ENCODE results near the gene TEX29.

TEX29 gene

DNA sequence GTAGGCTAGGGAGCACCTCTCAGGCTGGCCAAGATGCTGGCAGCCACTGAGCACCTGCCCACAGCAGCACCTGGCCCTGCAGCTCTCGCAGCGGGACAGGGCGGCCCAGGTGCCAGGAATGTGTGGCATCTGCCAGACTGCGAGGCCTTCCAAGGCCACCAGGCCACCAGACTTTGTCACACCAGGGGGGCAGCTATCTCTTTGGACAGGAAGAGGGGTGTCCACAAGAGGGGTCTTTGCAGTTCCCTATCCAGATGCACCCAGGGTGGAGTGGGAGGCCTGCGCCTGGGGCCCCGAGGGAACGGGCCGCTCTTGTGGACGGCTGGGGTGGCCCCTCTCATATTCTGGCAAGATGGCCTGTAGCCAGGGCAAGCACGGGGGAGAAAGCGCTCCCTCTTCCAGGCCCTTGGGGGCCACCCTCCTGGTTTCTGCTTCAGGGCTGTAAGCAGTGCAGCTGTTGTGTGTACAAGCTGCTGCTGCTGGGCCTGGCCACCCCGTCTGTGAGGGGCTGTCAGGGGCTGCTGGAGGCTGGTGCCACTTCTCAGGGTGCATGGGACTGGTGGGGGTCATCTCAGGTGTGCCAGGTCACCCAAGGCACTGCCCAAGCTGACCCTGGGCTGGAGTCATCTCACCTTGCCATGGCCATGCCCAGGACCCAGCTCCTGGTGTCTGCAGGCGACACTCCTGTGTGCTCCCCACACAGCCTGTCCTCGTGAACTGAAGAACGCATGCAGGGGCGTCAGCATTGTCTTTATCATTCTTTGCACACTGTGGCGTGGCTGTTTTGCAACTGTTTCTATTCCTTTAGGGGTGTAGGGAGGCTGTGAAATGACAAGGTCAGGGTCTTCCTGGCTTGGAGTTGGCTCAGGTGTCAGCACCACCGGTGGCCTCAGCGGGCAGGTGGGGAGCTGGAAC, 1.8 kb downstream of the TEX29 start:
- no peak for DNase-seq (ENCODE audit: low read depth)

DNA sequence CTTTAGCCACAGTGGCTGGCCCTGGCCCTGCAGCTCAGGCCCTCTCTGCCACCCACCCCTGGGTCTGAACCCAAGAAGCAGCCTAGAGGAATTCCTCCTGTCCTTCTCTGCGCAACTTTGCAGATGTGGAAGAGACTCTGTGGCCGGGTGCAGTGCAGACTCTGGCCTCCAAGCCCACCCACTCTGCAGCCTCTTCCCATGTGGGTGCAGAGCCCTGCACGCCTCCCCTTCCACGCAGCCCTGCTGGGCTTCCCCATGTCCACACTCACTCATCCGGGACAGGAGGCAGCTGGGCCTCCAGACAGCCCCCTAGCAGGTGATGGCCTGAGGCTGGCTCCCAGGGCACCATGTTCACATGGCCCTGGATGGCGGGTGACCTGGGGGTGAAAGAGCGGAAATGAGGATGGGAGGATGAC, 2.5 kb downstream of the TEX29 start:
- DNase-seq (ENCODE audit: low read depth) = no peak

DNA sequence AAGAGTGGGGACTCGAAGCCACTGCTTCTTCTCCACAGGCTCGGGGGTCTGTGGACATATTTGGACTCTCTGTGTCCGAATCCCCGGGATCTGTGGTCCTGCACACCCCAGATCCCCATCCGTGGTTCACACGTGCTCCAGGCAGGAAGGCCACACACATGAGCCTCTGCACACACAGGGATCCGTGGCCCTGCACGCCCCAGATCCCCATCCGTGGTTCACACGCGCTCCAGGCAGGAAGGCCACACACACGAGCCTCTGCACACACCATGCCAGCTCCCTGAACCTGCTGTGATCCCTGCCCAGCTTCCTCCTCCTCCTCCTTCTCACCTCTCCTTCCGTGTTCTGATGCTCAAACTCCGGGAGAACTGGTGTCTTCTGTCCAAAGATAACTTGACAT, 3.1 kb downstream of the TEX29 start:
- no peak for DNase-seq (ENCODE audit: low read depth)

DNA sequence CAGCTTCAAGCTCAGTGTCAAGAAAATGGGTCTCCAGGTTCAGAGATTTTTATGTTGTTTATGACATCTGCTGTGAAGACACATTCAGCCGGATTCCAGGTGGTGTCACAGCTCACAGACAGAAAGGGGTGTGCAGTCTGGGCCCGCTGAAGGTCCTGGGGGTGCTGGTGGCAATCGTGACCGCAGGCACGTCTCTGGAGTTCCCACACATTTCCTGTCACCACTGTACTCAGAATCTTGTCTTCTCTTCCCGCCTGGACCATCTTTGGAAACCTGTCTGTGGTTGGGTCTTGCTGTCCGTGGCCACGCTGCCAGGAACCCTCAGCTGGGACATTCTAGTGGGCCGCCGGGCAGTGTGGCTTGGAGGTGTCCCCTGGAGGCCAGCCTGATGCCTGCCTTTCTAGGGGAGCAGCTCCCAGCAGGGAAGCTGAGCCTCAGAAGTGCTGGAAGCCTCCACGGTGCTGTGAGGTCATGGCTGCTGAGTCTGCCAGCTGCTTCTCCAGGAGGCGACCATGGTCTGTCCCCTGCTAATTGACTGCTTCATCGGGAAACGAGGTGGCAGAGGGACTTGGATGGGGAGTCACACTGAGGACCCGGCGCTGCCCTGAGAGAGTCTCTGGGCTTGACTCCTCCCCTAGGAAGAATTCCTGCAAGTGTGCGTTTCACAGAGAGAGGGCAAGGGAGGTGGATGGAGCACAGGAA, 3.7 kb downstream of the TEX29 start:
- DNase-seq (ENCODE audit: low read depth) = no peak

DNA sequence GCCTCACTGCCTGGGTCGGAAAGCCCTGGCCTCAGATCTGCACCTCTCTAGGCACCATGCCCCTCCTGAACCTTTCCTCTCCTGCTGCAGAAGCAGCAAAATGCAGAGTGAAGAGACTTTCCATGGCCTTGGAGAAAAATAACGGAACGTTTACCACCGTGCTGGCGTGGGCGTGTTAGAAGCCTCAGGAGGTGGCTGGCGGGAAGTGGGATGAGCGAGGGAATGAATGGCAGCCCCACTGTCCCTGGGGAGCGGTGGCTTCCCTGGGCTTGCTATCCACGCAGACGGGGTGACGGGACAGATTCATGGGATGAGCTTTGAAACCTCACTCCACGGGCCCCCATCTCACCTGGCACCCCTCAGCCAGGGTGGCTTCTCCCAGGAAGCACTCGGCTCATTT, 4.3 kb downstream of the TEX29 start:
- DNase-seq (ENCODE audit: low read depth) = no peak

DNA sequence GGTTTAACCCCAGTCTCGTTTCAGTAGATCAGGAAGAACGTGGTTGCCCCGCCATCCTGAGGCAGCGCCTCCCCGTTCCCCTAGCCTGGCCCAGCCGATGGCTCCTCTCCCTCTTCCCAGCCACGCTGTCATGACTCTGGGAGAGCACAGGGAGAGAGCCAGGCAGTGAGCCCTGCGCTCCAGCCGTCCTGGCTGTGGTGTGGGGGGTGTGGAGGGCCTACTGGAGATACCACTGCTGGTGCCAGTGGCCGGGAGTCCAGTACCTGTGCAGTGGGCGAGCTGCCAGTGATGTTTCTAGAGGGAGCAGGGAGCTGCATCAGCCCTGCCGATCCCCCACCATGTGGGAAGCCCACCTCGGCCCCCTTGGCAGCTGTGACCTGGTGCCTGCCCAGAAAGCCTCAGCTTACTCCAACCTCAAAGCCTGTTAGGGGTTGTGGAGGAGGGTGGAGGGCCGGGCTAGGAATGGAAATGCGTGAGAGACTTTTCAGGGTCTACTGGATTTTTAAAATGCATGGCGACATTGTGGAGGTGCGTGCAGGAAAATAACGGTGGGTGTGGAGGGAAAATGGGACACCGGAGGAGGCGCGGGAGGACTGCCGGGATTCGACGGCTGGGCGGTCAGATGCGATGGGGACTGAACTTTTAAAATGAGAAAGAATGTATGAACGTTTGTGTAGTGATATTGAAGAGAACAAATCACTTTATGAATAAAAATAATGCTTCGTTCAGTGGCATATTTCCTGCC, 4.9 kb downstream of the TEX29 start:
- no peak for DNase-seq (ENCODE audit: low read depth)

DNA sequence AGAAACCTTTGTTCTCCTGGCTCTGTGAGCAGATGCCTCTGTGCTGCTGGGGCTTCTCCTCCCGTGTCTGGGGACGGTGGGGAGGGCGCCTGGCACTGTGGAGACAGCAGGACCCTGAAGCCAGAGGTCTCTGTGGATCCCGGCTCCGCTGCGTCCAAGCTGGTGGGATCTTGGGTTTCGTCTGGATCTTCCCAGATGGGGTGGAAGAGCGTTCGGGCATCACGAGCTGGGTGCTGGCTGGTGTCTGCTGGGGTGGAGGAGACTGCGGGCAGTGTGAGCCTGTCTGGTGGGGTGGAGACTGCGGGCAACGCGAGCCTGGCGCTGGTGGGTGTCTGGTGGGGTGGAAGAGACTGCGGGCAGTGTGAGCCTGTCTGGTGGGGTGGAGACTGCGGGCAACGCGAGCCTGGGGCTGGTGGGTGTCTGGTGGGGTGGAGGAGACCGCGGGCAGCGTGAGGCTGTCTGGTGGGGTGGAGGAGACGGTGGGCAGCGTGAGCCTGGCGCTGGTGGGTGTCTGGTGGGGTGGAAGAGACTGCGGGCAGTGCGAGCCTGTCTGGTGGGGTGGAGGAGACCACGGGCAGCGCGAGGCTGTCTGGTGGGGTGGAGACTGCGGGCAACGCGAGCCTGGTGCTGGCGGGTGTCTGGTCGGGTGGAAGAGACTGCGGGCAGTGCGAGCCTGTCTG, 5.6 kb downstream of the TEX29 start:
- DNase-seq (ENCODE audit: low read depth) = no peak

DNA sequence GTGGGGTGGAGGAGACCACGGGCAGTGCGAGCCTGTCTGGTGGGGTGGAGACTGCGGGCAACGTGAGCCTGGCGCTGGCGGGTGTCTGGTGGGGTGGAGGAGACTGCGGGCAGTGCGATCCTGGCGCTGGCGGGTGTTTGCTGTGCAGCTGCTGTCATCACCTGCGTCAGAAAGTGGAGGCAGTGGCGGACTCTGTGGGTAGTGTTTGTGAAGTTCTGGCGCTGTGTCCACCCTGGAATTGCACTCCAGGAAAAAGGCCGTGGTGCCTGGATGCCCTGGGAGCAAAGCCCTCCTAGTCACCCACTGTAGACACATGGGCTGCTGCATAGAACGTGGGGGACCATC, 6.2 kb downstream of the TEX29 start:
- DNase-seq (ENCODE audit: low read depth) = no peak

DNA sequence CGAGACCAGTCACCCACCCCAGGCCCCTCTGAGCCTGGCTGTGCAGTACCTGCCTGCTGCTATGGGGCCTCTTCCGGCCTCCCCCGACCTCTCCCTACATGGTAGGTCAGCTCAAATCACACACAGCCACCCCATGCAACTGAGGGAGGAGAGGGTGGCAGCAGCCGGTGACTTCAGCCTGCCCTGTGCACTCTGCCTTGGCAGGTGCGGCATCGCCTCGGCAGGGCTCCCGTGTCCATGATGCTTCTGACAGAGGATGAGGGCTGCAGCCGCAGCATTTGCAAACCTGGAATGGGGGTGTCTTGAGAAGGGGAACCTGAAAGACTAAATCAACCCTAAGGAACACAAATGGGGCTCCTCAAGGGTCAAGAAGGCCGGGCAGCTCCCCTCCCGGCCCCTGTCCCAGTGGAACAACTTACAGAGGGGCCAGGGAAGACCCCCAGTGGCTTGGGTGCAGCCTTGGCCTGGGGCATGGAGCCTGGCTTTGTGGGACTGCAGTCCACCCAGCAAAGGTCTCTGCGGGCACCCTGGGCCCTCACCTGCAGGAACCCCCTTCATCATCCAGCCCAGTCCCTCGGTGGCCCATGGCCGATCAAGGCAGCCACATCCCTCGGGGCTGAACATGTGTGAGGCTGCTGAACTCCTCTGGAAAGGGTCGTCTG, 6.7 kb downstream of the TEX29 start:
- no peak for DNase-seq (ENCODE audit: low read depth)

DNA sequence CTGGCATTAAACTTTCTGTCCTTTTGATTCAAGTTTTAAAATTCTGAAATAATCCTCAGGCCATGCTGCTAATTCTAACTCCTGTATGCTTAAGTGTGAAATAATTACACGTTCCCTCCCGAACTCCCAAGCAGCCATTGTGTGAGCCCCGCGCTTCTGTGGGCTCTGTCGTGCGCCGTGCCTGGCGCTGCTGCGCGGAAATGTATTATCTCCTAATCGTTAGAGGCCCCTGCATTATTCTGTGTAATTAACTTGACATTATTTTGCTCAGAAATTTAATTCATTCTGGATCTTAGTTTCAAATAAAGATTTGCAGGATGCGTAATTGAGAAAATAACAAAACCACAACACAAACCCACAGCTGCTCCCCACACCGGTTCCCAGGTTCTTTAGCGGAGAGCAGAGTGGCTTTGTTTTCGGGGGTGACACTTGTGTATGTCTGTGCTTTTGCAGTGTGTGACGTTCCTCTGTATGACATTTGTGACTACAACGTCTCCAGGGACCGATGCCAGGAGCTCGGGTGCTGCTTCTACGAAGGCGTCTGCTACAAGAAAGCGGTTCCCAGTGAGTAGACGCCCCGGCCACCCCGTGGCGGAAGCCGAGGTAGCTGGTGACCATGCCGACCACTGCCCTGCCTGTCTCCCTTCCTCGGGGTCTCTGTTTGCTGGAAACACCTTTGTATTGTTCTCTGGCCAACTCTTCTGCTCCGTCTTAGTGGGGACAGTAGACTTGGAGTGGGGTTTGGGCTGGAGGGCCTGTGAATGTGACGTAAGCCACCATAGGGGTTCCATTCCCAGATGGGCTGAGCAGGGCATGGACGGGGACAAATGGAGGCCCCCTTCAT, 7.5 kb downstream of the TEX29 start:
- DNase-seq (ENCODE audit: low read depth) = no peak

DNA sequence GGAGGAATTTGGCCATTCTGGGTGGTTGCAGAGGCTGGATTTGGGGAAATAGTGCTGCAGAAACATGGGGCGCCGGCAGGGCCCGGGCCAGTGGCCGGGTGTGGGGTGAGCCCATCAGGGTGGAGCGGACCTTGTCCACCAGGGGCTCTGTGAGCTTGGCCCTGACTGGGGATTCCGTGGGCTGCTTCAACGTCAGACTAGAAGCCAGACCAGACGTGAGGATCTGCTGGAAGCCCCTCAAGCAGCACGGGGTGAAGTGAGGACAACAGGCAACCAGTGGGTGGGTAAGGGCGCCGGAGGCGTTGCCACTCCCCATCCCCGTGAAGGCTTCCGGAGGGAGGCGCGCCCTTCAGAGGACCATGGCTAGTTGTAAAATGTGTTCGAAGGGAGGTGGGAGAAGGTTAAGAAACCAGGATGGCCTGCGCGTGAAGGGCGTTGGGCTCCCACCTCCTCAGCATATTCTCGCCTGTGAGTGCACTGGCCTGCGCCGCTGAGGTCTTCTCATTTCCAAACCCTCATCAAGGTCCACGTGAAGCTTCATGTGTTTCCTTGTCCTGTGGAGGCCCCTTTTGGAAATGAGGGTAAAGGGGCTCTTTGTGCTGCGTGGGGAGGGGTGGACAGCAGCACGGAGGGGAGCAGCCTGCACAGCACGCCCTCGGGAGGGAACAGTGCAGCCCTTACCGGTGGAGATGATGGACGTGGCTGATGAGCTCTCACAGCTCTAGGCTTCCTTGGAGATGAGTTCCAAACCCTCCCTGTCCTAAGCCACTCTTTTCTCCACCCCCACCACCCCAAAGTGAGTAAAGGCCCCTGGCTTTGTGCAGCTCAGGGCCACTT, 8.3 kb downstream of the TEX29 start:
- DNase-seq (ENCODE audit: low read depth) = no peak

DNA sequence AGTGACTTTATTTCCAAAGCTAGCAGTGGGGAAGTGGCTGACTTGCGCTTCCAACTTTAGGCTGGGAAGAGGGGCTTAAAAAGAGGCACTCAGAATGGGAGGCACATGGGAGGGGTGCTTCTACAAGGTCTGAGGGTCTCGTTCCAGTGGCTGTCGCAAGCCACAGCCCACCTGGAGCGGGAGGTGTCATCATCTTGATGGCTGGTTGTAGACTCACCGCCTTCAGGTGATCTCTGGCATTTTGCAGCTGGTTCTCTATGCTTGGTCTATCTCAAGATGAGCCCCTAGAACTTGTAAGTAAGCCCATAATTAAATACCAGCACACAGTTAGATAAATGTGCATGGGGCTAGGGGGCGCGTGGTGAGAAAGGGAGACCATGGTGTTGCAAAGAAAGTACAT, 9.2 kb downstream of the TEX29 start:
- no peak for DNase-seq (ENCODE audit: low read depth)

DNA sequence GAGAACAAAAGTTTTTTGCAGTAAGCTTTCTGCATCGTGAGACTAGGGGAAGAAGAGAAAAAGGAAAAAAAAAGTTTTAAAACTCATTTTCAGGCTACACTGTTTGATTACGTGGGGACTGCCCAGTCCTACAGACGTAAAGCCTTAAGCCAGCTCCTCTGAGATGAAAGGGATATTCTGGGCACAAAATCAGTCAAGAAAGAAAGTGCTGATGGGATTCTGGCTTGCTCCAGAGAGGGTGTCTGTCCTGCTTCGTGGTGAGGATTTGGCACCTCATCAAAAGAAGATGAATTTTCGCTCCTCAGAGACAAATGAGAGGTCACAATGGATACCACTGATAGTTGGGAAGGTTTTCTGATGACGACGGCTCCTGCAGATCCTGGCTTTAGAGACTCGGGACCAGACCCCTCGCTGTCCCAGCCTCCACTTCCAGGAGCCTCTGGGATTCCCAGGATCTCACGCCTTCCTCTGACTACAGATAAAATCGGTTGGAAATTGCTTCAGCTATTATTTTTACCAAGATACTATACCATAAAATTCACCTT, 9.7 kb downstream of the TEX29 start:
- DNase-seq (ENCODE audit: low read depth) = no peak

DNA sequence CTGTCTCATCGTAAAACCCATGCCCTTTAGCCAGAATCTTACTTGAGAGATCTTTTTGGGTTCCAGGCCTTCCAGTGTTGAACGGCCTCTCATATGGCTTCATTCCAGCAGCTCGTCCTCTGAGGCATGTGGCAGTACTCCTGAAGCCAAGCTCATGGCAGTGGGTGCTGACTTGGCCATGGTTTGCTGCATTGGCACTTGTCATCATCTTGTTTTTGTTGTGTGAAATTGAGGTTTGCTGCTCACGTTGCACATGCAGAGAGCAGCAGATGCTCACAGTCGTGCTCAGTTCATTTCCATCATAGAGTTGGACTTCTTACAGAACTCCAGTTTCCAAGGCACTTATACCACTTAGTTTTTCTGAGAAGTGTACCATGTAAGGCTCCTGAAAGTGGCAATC, 14.9 kb downstream of the TEX29 start:
- DNase-seq (ENCODE audit: low read depth) = no peak

DNA sequence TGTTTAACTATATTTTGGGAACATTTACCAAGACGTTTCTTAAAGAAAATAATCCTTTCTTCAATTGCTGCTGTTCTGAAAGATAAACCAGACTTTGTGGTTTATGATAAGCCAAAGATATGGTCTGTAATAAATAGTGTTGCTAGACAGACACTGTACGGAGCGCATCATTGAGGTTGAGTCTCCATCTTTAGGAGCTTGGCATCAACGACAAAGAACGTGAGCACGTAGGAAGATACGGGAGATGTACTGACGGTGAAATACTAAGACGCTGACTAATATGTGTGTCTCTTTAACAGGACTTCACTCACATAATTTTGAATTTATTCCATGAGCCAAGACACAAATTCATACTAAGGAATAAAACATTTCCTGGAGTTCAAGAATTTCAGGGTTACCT, 16.2 kb downstream of the TEX29 start:
- peak; percentile 65 for DNase-seq (ENCODE audit: low read depth)

DNA sequence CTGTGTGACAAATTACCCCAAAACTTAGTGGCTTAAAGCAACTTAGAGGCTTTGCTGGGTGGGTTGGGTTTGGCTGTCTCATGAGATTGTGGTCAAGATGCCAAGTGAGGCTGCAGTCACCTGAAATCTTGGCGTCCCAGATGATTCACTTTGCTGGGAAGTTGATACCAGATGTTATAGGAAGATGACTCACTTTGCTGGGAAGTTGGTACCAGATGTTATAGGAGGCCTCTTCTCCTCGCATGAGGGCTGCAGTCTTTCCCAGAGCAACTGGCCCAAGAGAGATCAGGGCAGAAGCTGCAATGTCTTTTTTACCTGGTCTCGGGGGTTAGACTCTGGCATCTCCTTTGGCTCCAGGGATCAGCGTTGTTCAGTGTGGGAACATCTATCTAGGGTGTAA, 16.8 kb downstream of the TEX29 start:
- peak; percentile 95 for DNase-seq (ENCODE audit: low read depth)

DNA sequence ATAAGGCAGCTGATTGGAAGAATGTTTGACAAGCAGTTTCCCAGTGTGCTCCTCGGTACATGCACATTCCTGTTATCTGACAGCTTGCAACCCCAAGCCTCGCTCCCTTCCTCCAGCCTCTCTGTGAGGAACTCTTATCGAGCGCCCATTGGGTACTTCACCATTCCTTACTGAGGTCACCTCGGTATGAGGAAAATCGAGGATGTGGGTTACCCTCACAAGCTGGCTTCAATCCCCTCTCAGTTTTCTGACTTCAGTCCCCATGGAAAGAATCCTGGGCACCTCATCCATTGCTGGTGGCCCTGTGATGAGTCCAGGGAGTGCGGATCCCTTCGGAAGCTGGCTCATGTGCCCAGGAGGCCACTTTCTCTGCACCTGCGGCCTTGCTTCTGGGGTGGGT, 17.3 kb downstream of the TEX29 start:
- peak; percentile 6 for DNase-seq (ENCODE audit: low read depth)

DNA sequence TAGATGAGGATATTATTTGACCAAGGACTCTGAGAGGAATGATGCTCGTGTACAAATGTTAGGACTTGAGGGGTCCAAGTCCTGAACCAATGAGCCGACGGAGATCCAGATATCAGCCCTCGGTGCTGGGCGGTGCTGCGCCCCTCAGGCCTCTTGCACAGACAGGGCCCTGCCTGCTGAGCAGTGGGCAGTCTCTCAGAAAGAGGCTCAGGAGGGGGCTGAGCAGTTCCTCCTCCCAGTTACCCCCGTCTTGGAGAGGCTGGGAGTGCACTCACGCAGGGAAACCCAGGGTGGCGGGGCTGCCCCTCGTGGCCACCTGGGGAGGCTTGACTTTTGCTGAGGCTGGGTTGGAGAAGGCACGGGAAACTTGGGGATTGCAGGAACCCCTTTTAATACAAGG, 18.4 kb downstream of the TEX29 start:
- no peak for DNase-seq (ENCODE audit: low read depth)

DNA sequence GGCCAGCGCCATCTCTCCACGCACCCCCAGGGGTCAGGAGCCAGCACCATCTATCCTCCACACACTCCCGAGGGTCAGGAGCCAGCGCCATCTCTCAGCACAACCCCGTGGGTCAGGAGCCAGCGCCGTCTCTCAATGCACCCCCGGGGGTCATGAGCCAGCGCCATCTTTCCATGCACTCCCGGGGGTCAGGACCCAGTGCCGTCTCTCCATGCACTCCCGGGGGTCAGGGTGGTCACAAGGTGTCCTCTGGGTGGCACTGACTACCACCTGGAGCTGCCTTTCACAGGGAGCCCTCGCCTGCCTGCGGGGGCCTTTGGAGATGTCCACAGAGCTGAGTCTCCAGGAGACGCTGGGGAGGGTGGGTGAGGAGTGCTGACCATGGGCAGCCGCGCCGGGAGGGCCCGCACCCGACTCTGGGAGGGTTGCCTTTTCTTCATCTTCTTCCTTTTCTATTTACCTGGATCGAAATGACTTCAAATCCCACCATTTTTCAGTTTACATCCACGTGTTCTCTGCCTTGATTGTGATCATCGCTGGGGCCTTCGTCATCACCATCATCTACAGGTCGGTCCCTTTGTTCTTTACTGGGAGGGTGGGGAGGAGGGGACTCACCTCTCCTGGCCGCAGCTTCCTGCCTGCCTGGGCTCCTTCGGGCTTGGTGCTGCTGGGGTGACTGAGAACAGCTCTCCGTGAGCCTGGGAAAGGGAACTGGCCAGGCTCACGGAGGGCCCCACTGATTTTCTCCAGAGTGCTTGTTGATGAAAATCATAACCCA, 19.1 kb downstream of the TEX29 start:
- no peak for DNase-seq (ENCODE audit: low read depth)

All from ELR (cell line).